Measurements from ENCODE around the gene FCN1.

Gene FCN1

DNA sequence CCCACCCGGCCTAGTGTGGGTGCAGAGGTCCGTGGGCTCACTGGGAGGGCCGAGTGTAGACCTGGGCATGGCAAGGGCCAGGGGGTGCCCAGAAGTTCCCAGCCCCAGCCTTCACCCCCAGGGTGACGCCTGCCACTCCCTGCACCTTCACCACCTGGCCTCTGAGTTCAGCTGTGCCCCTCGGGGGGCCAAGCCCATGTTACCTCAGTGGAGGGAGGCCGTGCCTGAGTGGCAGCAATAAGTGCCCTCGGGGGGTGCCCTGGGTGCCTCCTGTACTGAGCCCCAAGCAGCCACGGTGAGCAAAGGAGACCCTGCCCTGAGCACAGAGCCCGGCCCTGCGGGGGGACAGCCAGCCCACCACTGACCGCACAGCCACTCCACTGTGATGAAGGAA lies 47.4 kb downstream of the FCN1 start:
- Histone ChIP-seq H3K9ac (no peak overlapping the region), H3K4me2 (no peak overlapping the region; the same call in 1 of the 2 replicates), H3K36me3 (no peaks in the 10 kb centered on the region), H3K4me3 (no peak overlapping the region), H3K9me3 (peaks cover 19% of the 10 kb centered on the region; the same call in 1 of the 2 replicates), H3K4me1 (peaks cover 35% of the 10 kb centered on the region), H4K20me1 (no peaks in the 10 kb centered on the region), H3K27ac (no peak overlapping the region), H3K27me3 (no peaks in the 10 kb centered on the region)
- no peak for TF ChIP-seq Cebpa-rat (IDR thresholded peaks at IDR 0.05)

DNA sequence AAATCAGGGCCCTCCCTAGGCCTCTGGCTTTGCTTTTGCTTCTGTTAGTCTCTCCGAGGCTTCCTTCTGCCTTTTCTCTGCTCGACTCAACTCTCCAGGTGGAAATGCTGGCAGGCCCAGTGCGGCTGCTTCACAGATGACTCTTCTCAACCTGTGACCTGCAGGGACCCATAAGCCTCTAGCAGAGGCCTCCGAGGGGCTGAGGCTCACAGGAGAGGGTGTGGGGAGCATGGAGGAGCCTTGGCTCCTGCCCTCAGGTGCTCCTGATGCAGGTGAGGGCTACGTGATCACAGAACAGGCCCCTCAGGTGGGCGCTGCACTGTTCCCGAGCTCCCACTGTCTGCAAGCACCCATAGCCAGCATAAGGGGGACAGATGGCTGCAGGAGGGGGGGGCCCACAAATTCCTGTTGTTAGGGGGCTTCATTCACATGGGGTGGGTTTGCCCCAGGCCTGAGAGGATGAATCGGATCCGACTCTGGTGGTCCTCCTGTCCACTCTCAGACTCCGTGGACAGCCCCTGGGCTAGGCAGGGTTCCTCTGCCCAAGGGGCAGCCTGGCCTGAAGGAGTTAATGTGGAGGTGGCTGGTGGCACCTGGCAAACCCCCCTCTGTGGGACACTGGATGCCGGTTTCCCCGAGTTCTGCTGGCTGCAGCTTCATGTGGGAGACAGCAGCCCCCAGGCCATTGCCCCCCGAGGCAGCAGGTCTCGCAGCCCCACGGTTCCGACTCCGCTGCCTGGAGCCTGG lies 48.0 kb downstream of the FCN1 start:
- TF ChIP-seq Cebpa-rat (IDR thresholded peaks at IDR 0.05) = no peak
- peaks cover 19% of the 10 kb centered on the region; the same call in 1 of the 2 replicates for H3K9me3 ChIP-seq
- H3K4me2 ChIP-seq = peak overlapping the region; percentile 78
- H3K4me3 ChIP-seq = no peak overlapping the region
- peaks cover 31% of the 10 kb centered on the region for H3K4me1 ChIP-seq
- H4K20me1 ChIP-seq = no peaks in the 10 kb centered on the region
- H3K36me3 ChIP-seq = no peaks in the 10 kb centered on the region
- H3K27ac ChIP-seq = 0 out of 2 replicates have a peak overlapping the region, but pooled peaks have one; percentile 13
- H3K27me3 ChIP-seq = no peaks in the 10 kb centered on the region
- H3K9ac ChIP-seq = no peak overlapping the region

GRCh38 chr9:134868751-134869553 lies 48.8 kb downstream of the FCN1 start:
- no peaks in the 10 kb centered on the region for H3K36me3 ChIP-seq
- H3K27ac ChIP-seq = 0 out of 2 replicates have a peak overlapping the region, but pooled peaks have one; percentile 13
- peaks cover 18% of the 10 kb centered on the region; the same call in 1 of the 2 replicates for H3K9me3 ChIP-seq
- H4K20me1 ChIP-seq = no peaks in the 10 kb centered on the region
- peak overlapping the region; percentile 78 for H3K4me2 ChIP-seq
- H3K27me3 ChIP-seq = no peaks in the 10 kb centered on the region
- no peak overlapping the region for H3K4me3 ChIP-seq
- H3K4me1 ChIP-seq = peaks cover 31% of the 10 kb centered on the region
- TF ChIP-seq Cebpa-rat (IDR thresholded peaks at IDR 0.05) = no peak
- no peak overlapping the region for H3K9ac ChIP-seq

DNA sequence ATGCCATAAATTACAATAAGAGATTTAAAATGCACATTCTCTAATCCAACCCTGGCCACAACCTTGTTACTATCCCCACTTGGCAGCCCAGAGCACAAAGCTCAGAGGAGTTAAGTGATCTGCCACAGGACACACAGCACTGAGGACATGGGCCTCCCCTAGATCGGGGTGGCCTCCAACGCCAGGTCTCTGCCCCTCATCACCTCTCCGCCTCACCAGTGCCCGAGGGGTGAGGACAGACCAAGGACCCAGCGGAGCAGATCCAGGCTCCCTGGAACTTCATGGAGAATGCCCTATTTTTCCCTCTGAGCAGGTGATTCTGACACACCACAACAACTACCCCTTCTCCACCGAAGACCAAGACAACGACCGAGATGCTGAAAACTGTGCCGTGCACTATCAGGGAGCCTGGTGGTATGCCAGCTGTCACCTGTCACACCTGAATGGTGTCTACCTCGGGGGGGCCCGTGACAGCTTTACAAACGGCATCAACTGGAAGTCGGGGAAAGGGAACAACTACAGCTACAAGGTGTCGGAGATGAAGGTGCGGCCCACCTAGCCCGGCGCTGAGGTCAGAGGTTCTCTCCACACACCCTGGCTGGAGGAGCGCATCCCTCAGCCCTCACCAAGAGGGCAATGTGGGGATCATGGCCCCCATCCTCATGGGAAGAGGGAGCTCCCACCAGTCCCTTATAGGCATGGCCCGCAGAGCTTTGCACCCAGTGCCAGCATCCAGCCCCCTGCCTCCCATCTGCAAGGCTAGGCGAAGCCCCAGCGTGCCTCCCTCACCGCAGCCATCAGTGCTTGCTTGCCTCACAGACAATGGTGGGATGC lies 49.6 kb downstream of the FCN1 start:
- Histone ChIP-seq H3K9me3 (peaks cover 11% of the 10 kb centered on the region; the same call in 1 of the 2 replicates), H3K36me3 (no peaks in the 10 kb centered on the region), H3K27ac (no peak overlapping the region), H3K4me1 (peaks cover 31% of the 10 kb centered on the region), H3K27me3 (no peaks in the 10 kb centered on the region), H3K4me2 (peak overlapping the region; percentile 78; the same call in 1 of the 2 replicates), H3K4me3 (no peak overlapping the region), H4K20me1 (no peaks in the 10 kb centered on the region), H3K9ac (no peak overlapping the region)
- no peak for TF ChIP-seq Cebpa-rat (IDR thresholded peaks at IDR 0.05)

GRCh38 chr9:134864821-134865190 lies 52.9 kb downstream of the FCN1 start:
- Histone ChIP-seq H3K4me3 (no peak overlapping the region), H3K27me3 (no peaks in the 10 kb centered on the region), H3K36me3 (no peaks in the 10 kb centered on the region), H3K9ac (no peak overlapping the region), H3K27ac (no peak overlapping the region), H3K9me3 (peaks cover 5% of the 10 kb centered on the region; the same call in 1 of the 2 replicates), H3K4me2 (no peak overlapping the region), H4K20me1 (no peaks in the 10 kb centered on the region), H3K4me1 (peaks cover 14% of the 10 kb centered on the region)
- TF ChIP-seq Cebpa-rat (IDR thresholded peaks at IDR 0.05) = no peak

DNA sequence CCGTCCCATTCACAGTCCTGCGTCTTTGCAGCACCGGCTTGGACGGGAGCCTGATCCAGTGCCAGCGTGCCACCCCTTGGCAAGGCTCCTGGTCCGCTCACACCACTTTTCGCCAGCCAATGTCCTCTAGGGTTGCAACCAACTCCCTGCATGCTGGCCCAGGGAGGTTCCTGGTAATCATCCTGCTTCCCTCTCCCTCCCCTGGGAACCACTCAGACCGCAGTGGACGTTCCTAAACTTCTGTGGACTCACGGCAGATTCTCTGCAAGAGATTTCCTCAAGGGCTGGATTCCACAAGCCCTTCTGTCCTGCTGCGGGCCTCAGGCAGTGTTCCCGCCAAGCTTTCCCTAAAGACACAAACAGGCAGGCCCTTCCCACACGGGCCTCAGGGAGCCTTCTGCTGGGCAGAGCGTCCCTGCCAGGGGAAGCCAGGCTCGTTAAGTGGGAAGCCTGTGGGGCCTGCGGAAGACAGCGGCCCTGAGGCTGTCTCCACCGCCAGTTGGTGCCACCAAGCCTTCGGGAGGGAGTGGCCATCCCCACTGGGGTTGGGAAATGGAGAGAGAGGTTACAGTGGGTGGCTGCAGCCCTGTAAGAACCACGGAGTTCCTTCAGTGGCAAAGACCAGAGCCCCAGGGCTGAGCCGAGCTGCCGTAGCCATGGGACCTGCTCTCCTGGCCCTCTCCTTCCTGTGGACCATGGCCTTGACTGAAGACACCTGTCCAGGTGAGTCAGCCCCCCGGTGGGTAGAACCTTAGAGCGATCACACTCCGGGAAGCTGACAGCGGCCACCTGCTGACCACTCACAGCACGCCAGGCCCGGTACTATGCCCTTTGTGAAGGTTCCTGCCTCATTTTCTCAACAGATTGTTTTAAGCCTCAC lies 53.5 kb downstream of the FCN1 start:
- TF ChIP-seq Cebpa-rat (IDR thresholded peaks at IDR 0.05) = no peak
- H3K27ac ChIP-seq = no peak overlapping the region
- H3K36me3 ChIP-seq = no peaks in the 10 kb centered on the region
- no peak overlapping the region for H3K4me2 ChIP-seq
- H3K9ac ChIP-seq = no peak overlapping the region
- no peak overlapping the region for H3K4me3 ChIP-seq
- no peaks in the 10 kb centered on the region for H4K20me1 ChIP-seq
- peaks cover 8% of the 10 kb centered on the region for H3K4me1 ChIP-seq
- no peaks in the 10 kb centered on the region for H3K27me3 ChIP-seq
- H3K9me3 ChIP-seq = peaks cover 5% of the 10 kb centered on the region; the same call in 1 of the 2 replicates

DNA sequence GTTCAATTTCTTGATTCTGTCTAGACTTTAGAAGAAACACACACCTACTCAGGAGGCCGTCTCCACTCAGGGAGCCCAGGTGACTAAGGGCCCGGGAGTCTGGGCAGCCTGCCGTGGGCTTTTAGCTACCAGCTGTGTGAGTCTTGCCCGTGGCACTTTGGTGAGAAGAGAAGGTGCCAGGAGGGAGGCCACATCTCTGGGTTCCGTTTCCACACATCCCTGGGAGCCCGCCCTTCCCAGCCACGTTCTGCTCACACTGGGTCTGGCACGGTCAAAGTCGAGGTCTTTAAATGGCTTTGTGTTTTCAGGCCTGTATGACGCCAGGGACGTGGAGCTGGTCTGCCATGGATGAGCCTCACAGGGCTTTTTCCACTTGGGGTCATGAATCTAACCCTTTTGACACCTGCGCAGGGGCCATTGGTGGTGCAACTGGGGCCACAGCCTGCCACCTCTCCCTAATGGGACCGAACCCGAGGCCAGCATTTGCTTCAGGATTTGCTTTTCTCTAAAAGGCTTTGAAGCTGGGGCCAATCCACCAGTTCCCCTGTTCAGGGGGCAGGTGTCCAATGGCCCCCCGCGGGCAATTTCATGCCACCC lies 54.3 kb downstream of the FCN1 start:
- Histone ChIP-seq H3K9me3 (peaks cover 5% of the 10 kb centered on the region; the same call in 1 of the 2 replicates), H3K4me3 (no peak overlapping the region), H3K27ac (no peak overlapping the region), H3K9ac (no peak overlapping the region), H4K20me1 (no peaks in the 10 kb centered on the region), H3K4me1 (peaks cover under 1% of the 10 kb centered on the region; the same call in 1 of the 2 replicates), H3K36me3 (no peaks in the 10 kb centered on the region), H3K4me2 (no peak overlapping the region), H3K27me3 (no peaks in the 10 kb centered on the region)
- no peak for TF ChIP-seq Cebpa-rat (IDR thresholded peaks at IDR 0.05)

DNA sequence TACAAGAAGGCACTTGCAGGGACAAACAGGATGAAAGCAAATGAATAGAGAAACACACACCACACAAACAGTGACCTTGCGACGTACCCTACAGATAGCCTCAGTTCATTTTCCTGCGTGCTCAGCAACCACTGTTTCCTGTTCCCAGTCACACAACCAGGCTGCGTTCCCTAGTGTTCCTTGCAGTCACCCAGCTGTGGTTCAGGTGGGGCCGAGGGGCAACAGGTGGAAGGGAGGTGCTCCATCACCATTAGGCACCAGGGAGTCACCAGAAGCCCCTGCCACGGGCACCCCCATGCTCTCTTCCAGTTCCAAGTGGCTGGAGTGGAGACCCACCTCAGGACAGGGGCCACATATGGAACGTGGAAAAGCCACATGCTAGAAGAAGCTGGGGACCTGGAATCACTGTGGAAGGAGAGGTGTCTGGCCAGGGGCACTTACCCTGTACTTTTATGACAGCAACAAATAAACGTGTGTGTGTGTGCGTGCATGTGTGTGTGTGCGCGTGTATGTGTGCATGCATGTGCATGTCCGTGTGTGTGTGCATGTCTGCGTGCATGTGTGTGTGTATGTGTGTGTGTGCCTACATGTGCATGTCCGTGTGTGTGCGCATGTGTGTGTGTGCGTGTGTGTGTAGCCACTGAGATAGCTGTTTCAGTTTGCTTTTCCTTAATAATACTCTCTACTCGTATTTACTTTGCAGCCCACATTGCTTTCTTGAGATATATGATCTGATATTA lies 55.9 kb downstream of the FCN1 start:
- no peak overlapping the region for H3K9ac ChIP-seq
- H3K4me2 ChIP-seq = no peak overlapping the region
- H3K9me3 ChIP-seq = peaks cover 5% of the 10 kb centered on the region; the same call in 1 of the 2 replicates
- no peaks in the 10 kb centered on the region for H3K27me3 ChIP-seq
- H3K36me3 ChIP-seq = no peaks in the 10 kb centered on the region
- H3K27ac ChIP-seq = no peak overlapping the region
- H3K4me3 ChIP-seq = no peak overlapping the region
- no peak for TF ChIP-seq Cebpa-rat (IDR thresholded peaks at IDR 0.05)
- no peaks in the 10 kb centered on the region for H4K20me1 ChIP-seq
- no peaks in the 10 kb centered on the region for H3K4me1 ChIP-seq

Measured in BLaER1 (cell line).